Adrenal gland (tissue), 5 donors: ENCODE measurements around the gene TST.

Experiments
- CTCF ChIP-seq, 6 experiments: fragments of 450-650 bp in 4 of 6; fragments of 200-600 bp in 2 of 6; sonication (generic) in 1 of 6; IDR thresholded peaks; 1 replicate in 5 of 6; 2 replicates in 1 of 6; pipeline versions ENCODE4 v1.5.1 to v1.8.0; 2016 to 2021; ENCODE audit warnings: antibody characterized with exemption in 6 of 6, mild to moderate bottlenecking in 2 of 6, moderate library complexity in 1 of 6
- POLR2A ChIP-seq, 2 donors: fragments of 450-650 bp; IDR thresholded peaks; one replicate each; pipeline ENCODE4 v1.6.1; 2017; ENCODE audit warnings: antibody characterized with exemption in 2 of 2, mild to moderate bottlenecking in 2 of 2, moderate library complexity in 1 of 2
- donor health status: DM: no; HTN: no; CAD: no.

- TF ChIP-seq POLR2A (IDR thresholded peaks at IDR 0.05) (no peak), CTCF (IDR thresholded peaks at IDR 0.05) (no peak)
Measured at GRCh38 chr22:36964106-36964505, 55.1 kb downstream of the TST start.
